Body of pancreas (tissue), 4 donors: ENCODE data around the gene ATXN10. TPM values are rescaled to one million over a fixed set of nuclear protein-coding genes. Genes with fewer than 3 reads are reported as not detected.

Source experiments
- ATAC-seq: fragments of 150-250 bp; one replicate; pipeline ENCODE4 v1.9.1; 2016
- DNase-seq, 4 donors: peaks; one replicate each; pipeline ENCODE4 v3.0.0-alpha.2; 2019
- H3K27ac ChIP-seq, 4 donors: fragments of 200-600 bp; sonication (generic); 1 replicate in 3 of 4; 2 replicates in 1 of 4; pipeline versions ENCODE4 v1.5.1 to v1.6.1; 2016 to 2019; ENCODE audit warnings: mild to moderate bottlenecking in 1 of 4, mixed read lengths in 1 of 4, moderate library complexity in 1 of 4
- H3K27me3 ChIP-seq, 2 donors: fragments of 200-600 bp; sonication (generic); one replicate each; pipeline ENCODE4 v1.6.0; 2016; ENCODE audit warnings: mild to moderate bottlenecking in 1 of 2
- H3K36me3 ChIP-seq, 2 donors: fragments of 200-600 bp; sonication (generic); replicated peaks in 1 of 2; 2 replicates each; pipeline ENCODE4 v1.5.1; 2016; ENCODE audit warnings: low read depth in 2 of 2; ENCODE audit not compliant: insufficient read depth in 1 of 2
- H3K4me1 ChIP-seq: fragments of 200-600 bp; sonication (generic); one replicate; pipeline ENCODE4 v1.6.0; 2016
- H3K4me3 ChIP-seq, 2 donors: fragments of 200-600 bp; sonication (generic); 1 replicate in 1 of 2; 2 replicates in 1 of 2; pipeline ENCODE4 v1.5.1; 2016 to 2019
- H3K9me3 ChIP-seq, 3 donors: fragments of 200-600 bp; sonication (generic); 1 replicate in 2 of 3; 2 replicates in 1 of 3; pipeline ENCODE4 v1.5.1; 2016
- CTCF ChIP-seq, 7 experiments: fragments of 450-650 bp in 4 of 7; fragments of 200-600 bp in 3 of 7; sonication (generic) in 3 of 7; IDR thresholded peaks; one replicate each; pipeline ENCODE4 v1.5.1; 2016 to 2019; ENCODE audit warnings: antibody characterized with exemption in 7 of 7
- POLR2A ChIP-seq, 3 donors: fragments of 450-650 bp; IDR thresholded peaks; one replicate each; pipeline ENCODE4 v1.6.1; 2016; ENCODE audit warnings: antibody characterized with exemption in 3 of 3, mild to moderate bottlenecking in 2 of 3
- WGBS, 2 donors: methylation state at CpG; one replicate each; pipeline ENCODE4 v1.1.5; 2017; 5-methylcytosine and 5-hydroxymethylcytosine counted together
- intact Hi-C: fragments of 100-400 bp; cut with DNase I; formaldehyde crosslinking; loops from one replicate; pipeline ENCODE4 v1.15.1; 2023
- total RNA-seq, 2 donors: library from RNA; depleted of rRNA; stranded (reverse); fragments of >200 nt; gene quantifications; one replicate each; pipeline ENCODE4 v1.1.0, GENCODE V29; 2016

The ATXN10 gene
- total RNA-seq, 2 donors from 2014 or later, result 61.6 to 69.8 TPM

DNA sequence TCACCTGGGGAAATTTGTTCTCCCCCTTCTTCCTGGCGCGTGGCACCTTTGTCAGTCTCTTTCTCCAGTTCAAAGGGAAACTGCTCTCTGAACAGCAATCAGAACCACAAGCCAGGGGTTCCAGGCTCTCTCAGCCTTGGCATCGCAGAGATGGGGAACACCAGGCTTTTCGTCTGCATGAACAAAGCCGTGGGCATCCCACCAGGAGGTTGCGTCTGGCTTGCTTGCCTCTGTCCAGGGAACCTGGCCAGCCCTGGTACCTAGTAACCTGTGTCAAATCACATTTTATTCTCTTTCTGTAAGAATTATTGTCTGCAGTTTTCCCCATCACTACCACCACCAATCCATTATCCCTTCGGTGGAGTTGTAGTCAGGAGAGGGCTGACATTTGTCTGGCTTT lies 198.4 kb downstream of the ATXN10 start:
- Histone ChIP-seq H3K27ac (no peak overlapping the region), H3K36me3 (no peaks in the 10 kb centered on the region), H3K9me3 (no peaks in the 10 kb centered on the region), H3K27me3 (no peaks in the 10 kb centered on the region), H3K4me1 (peaks cover 10% of the 10 kb centered on the region), H3K4me3 (no peak overlapping the region)
- ATAC-seq (no peak), DNase-seq (no peak)
- WGBS, 2 donors, result 79 to 93% methylated on average over 7 of the region's 7 CpGs
- no peak for TF ChIP-seq CTCF (IDR thresholded peaks at IDR 0.05)
- TF ChIP-seq POLR2A (IDR thresholded peaks at IDR 0.05), result no peak
- intact Hi-C loops, result no loop called here

- WGBS, 2 donors, result 92 to 98% methylated on average over 6 of the region's 6 CpGs
- no peak overlapping the region for H3K27ac ChIP-seq
- peaks cover 7% of the 10 kb centered on the region for H3K4me1 ChIP-seq
- ATAC-seq, result no peak
- intact Hi-C loops, result no loop called here
- H3K9me3 ChIP-seq, result no peaks in the 10 kb centered on the region
- H3K4me3 ChIP-seq, result no peak overlapping the region
- H3K27me3 ChIP-seq, result no peaks in the 10 kb centered on the region
- H3K36me3 ChIP-seq, result no peaks in the 10 kb centered on the region
- TF ChIP-seq CTCF (IDR thresholded peaks at IDR 0.05), result no peak
- DNase-seq, result no peak
Measured at GRCh38 chr22:45871721-45872120, 200.1 kb downstream of the ATXN10 start.

DNA sequence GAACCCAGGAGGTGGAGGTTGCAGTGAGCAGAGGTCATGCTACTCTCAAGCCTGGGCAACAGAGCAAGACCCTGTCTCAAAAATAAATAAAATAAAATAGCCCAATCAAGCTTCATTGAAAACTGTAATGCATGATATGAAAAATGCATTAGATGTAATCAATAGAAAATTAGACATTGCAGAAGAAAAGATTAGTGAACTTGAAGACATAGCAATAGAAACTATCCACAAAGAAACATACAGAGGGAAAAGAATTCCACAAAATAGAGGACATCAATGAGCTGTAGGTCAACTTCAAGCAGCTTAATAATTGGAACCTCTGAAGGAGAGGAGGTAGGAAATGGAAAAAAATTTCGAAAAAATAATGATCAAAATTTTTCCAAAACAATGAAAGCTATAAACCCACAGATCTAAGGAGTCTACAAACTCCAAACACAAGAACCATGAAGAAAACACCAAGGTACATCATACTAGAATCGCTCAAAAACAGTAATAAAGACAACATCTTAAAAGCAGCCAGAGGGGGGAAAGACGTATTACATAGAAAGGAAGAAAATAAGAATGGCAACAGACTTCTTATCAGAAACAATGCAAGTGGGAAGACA lies 201.1 kb downstream of the ATXN10 start:
- no peak overlapping the region for H3K27ac ChIP-seq
- DNase-seq (no peak), ATAC-seq (no peak)
- H3K36me3 ChIP-seq, result no peaks in the 10 kb centered on the region
- H3K9me3 ChIP-seq, result no peaks in the 10 kb centered on the region
- 90 to 93% methylated on average over 3 of the region's 3 CpGs for WGBS, 2 donors
- H3K4me1 ChIP-seq, result no peaks in the 10 kb centered on the region
- no peak for TF ChIP-seq POLR2A (IDR thresholded peaks at IDR 0.05)
- no peak for TF ChIP-seq CTCF (IDR thresholded peaks at IDR 0.05)
- intact Hi-C loops, result no loop called here
- H3K27me3 ChIP-seq, result no peaks in the 10 kb centered on the region
- H3K4me3 ChIP-seq, result no peak overlapping the region

DNA sequence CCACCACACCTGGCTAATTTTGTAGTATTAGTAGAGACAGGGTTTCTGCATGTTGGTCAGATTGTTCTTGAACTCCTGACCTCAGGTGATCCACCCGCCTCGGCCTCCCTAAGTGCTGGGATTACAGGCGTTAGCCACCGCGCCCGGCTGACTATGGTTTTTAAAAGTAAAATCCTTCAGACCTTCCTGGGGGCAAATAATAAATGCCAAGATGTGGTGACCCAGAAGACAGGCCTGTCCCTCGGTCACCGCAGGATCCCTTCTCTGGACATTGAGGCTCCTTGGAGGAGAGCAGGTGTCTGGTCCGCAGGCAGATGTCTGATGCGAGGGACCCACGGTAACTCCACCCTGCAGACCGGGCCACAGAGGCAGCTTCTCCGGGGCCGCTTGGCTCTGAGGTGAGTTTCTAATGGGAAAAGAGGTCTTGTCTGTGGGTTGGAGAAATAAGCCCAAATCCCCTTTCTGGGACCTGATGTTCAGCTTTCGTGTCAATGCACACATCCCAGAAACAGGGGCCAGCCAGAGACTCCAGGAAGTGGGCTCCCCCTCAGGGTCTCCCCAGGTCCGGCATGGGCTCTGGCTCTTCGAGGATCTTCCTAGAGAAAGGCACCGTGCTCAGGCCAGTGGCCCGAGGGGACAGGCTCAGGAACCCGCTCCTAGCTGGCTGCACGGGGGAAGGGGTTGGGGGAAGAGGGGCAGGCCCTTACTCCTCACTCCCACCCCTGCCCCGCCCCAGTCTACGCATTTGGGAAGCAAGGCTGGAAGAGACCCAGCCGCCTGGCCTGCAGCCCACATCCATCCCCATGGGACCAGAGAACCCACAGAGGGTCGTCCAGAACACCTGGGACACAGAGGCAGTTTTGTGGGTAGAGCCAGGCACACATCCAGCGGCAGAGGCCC lies 204.8 kb downstream of the ATXN10 start:
- Histone ChIP-seq H3K27ac (no peak overlapping the region), H3K27me3 (no peaks in the 10 kb centered on the region), H3K9me3 (no peaks in the 10 kb centered on the region), H3K4me1 (peaks cover 10% of the 10 kb centered on the region), H3K4me3 (no peak overlapping the region), H3K36me3 (no peaks in the 10 kb centered on the region)
- 86 to 89% methylated on average over 17 to 26 of the region's 26 CpGs for WGBS, 2 donors
- ATAC-seq, result no peak
- intact Hi-C loops, result no loop called here
- no peak for DNase-seq
- TF ChIP-seq CTCF (IDR thresholded peaks at IDR 0.05) (no peak), POLR2A (IDR thresholded peaks at IDR 0.05) (no peak)
